A549 treated with GW870086 at 1 μM for 4 hours (cell line): Measurements from ENCODE around the gene UQCR10. TPM values are rescaled to one million over a fixed set of nuclear protein-coding genes. Genes with fewer than 3 reads are reported as not detected.

ENCODE experiments used
- total RNA-seq: library from RNA; stranded (reverse); fragments of 200-300 nt; extraction: Qiagen RNA extraction; gene quantifications from 5 replicates; pipeline ENCODE4 v1.2.3, GENCODE V29; 2022; ENCODE audit warnings: low read depth

Gene UQCR10
- total RNA-seq = 112 to 128 TPM (median 123 TPM) in 5 replicates

GRCh38 chr22:29767171-29768051 is at the start of gene UQCR10:
UQCR10 (plus strand) TSS chr22:29767369; CDS start chr22:29767399, 30 bp downstream.

GRCh38 chr22:29719899-29720645 is 47.1 kb upstream of the UQCR10 start, which contains the start of gene CABP7:
CABP7 (plus strand) TSS chr22:29720003; CDS start chr22:29720425, 422 bp downstream.

DNA sequence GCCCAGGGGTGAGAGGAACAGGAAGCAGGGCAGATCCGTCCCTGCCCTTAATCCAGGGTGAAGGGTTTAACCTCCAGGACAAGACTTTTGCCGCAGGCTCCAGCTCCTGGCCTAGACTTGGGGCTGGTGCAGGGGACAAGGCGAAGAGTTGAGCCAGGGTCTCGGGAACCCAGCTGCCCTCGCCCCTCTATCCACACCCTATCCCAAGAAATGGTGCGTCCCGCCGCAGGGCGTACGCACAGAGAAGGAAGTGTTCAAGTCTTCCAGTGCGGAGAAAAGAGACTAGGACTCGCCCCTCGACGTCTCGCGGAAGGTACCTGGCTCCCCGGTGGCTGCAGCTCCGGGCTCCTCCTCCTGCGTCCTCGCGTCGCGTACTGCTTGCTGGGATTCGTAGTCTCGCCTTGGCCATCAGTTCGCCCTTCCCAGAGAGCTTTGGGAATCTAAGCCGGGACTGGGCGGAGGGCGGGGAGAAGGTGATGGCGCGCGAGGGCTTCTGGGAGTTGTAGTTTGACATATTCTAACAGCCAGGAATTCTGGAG is 468 bp upstream of the UQCR10 start, which contains the start of gene ZMAT5:
ZMAT5 (minus strand) TSS at position 376 of the 539 bp plus-strand sequence. CDS start 18,463 bp downstream, outside the sequence.

Other genes starting within 250 kb of the UQCR10 start
- gene THOC5, start 213.6 kb upstream of the UQCR10 start, total RNA-seq = 26.5 to 32.9 TPM (median 29.5 TPM) in 5 replicates
- 54.0 to 65.2 TPM (median 62.0 TPM) in 5 replicates for gene NIPSNAP1, start 186.3 kb upstream of the UQCR10 start, total RNA-seq
- 11.1 to 13.9 TPM (median 12.1 TPM) in 5 replicates for gene NF2, start 163.7 kb upstream of the UQCR10 start, total RNA-seq
- gene CABP7, start 47.4 kb upstream of the UQCR10 start, total RNA-seq = 0.14 to 0.30 TPM (median 0.18 TPM) in 5 replicates
- 14.1 to 19.2 TPM (median 18.9 TPM) in 5 replicates for gene ZMAT5, start 362 bp upstream of the UQCR10 start, total RNA-seq
- gene ASCC2, start 70.9 kb downstream of the UQCR10 start, total RNA-seq = 24.7 to 30.4 TPM (median 28.5 TPM) in 5 replicates
- 6.9 to 9.3 TPM (median 8.9 TPM) in 5 replicates for gene MTMR3, start 115.8 kb downstream of the UQCR10 start, total RNA-seq